Endothelial cell of umbilical vein (primary cell): ENCODE measurements around the gene PDIA5. TPM values are rescaled to one million over a fixed set of nuclear protein-coding genes. Genes with fewer than 3 reads are reported as not detected.

Experiments
- BruUV-seq: library from RNA; stranded (reverse); fragments of 400-500 nt; replicated peaks from 2 replicates; lab custom pipeline; 2021; lab: Mats Ljungman, UMichigan
- CTCF ChIA-PET: fragments of 300-600, 350-600 bp; sonication (Branson Sonifier 250); formaldehyde crosslinking; loops from one replicate; lab custom pipeline; 2021; ENCODE audit warnings: antibody characterized with exemption, inconsistent platforms; lab: Charles Lee
- POLR2A ChIA-PET: fragments of 300-600, 350-600 bp; sonication (Branson Sonifier 250); formaldehyde crosslinking; loops from one replicate; lab custom pipeline; 2021; ENCODE audit warnings: antibody characterized with exemption, inconsistent platforms; lab: Charles Lee
- DNase-seq: peaks from one replicate; pipeline ENCODE4 v3.0.0-alpha.2; 2011; ENCODE audit warnings: low read depth, low spot score
- FAIRE-seq: peaks from 2 replicates; lab custom pipeline; 2011; peaks lifted over from hg19 to GRCh38; lab: Jason Lieb, UNC
- H2AFZ ChIP-seq: 2 replicates; pipeline ENCODE4 v1.6.0; 2012; ENCODE audit warnings: low read depth, low read length, control low read depth, inconsistent platforms
- H3K27ac ChIP-seq: 2 replicates; pipeline ENCODE4 v1.5.1; 2011; ENCODE audit warnings: low read depth, mild to moderate bottlenecking, control low read depth, low read length, moderate library complexity; ENCODE audit not compliant: insufficient read depth
- H3K27me3 ChIP-seq, 2 experiments: 2 replicates each; pipeline versions ENCODE4 v1.6.0 to v1.6.1; 2011; ENCODE audit warnings: low read length in 2 of 2, mixed read lengths in 1 of 2; ENCODE audit not compliant: control insufficient read depth in 2 of 2, insufficient read depth in 2 of 2
- H3K36me3 ChIP-seq, 2 experiments: 2 replicates in 1 of 2; 3 replicates in 1 of 2; pipeline ENCODE4 v1.5.1; 2011; ENCODE audit warnings: low read length in 2 of 2, mild to moderate bottlenecking in 1 of 2, moderate library complexity in 1 of 2; ENCODE audit not compliant: control insufficient read depth in 2 of 2, insufficient read depth in 2 of 2; ENCODE audit errors: extremely low read depth in 1 of 2
- H3K4me1 ChIP-seq: 3 replicates; pipeline ENCODE4 v1.5.1; 2011; ENCODE audit warnings: mild to moderate bottlenecking, low read length; ENCODE audit not compliant: control insufficient read depth, insufficient read depth; ENCODE audit errors: extremely low read depth
- H3K4me2 ChIP-seq: 2 replicates; pipeline ENCODE4 v1.6.1; 2011; ENCODE audit warnings: low read length, control low read depth, mixed read lengths; ENCODE audit not compliant: insufficient read depth
- H3K4me3 ChIP-seq, 3 experiments: fragments of 200-600 bp in 1 of 3; sonication (generic), shearing (Covaris generic) in 1 of 3; replicated peaks in 1 of 3; 2 replicates each; pipeline ENCODE4 v1.5.1; 2011 to 2016; ENCODE audit warnings: control low read depth in 3 of 3, low read length in 3 of 3, mild to moderate bottlenecking in 2 of 3, inconsistent platforms in 1 of 3, low read depth in 1 of 3, moderate library complexity in 1 of 3; ENCODE audit not compliant: insufficient read depth in 1 of 3
- H3K79me2 ChIP-seq: 2 replicates; pipeline ENCODE4 v1.6.0; 2012; ENCODE audit warnings: low read length, inconsistent platforms; ENCODE audit not compliant: control insufficient read depth, insufficient read depth
- H3K9ac ChIP-seq: replicated peaks from 2 replicates; pipeline ENCODE3; 2011; ENCODE audit warnings: low read length, control low read depth; ENCODE audit not compliant: insufficient read depth; ENCODE audit errors: extremely low read depth
- H3K9me1 ChIP-seq: replicated peaks from 3 replicates; pipeline ENCODE4 v1.6.0; 2011; ENCODE audit warnings: mild to moderate bottlenecking, low read length; ENCODE audit not compliant: control insufficient read depth, insufficient read depth; ENCODE audit errors: extremely low read depth
- H3K9me3 ChIP-seq: replicated peaks from 2 replicates; pipeline ENCODE4 v1.5.1; 2012; ENCODE audit warnings: low read length, inconsistent platforms; ENCODE audit not compliant: control insufficient read depth, insufficient read depth
- H4K20me1 ChIP-seq: replicated peaks from 2 replicates; pipeline ENCODE3; 2011; ENCODE audit warnings: mild to moderate bottlenecking, low read length; ENCODE audit not compliant: control insufficient read depth, insufficient read depth; ENCODE audit errors: extremely low read depth
- EZH2 ChIP-seq: IDR thresholded peaks from 2 replicates; pipeline ENCODE4 v1.6.1; 2012; ENCODE audit warnings: borderline replicate concordance, low read depth, mild to moderate bottlenecking, moderate library complexity, low read length, inconsistent platforms; ENCODE audit not compliant: severe bottlenecking
- FOS ChIP-seq: IDR thresholded peaks from 2 replicates; pipeline ENCODE4 v1.6.1; 2011; ENCODE audit warnings: mild to moderate bottlenecking, low read length, moderate library complexity, borderline replicate concordance; ENCODE audit not compliant: insufficient read depth
- GATA2 ChIP-seq: IDR thresholded peaks from 2 replicates; pipeline ENCODE4 v1.7.0; 2011; ENCODE audit warnings: low read depth, mild to moderate bottlenecking, moderate library complexity, mixed read lengths, low read length; ENCODE audit not compliant: insufficient read length, insufficient read depth
- JUN ChIP-seq: IDR thresholded peaks from 2 replicates; pipeline ENCODE4 v1.6.1; 2011; ENCODE audit warnings: borderline replicate concordance, low read depth; ENCODE audit not compliant: insufficient read length, insufficient read depth
- MYC ChIP-seq: IDR thresholded peaks from one replicate; pipeline ENCODE4 v1.6.1; 2011; ENCODE audit warnings: mild to moderate bottlenecking, low read depth, low read length
- POLR2A ChIP-seq: IDR thresholded peaks from 2 replicates; pipeline ENCODE4 v1.6.1; 2012; ENCODE audit warnings: low read depth, mild to moderate bottlenecking, control low read depth, low read length
- POLR2AphosphoS5 ChIP-seq: IDR thresholded peaks from 2 replicates; pipeline ENCODE4 v1.6.1; 2012; ENCODE audit warnings: low read depth, mild to moderate bottlenecking, control low read depth, low read length, moderate library complexity; ENCODE audit not compliant: insufficient read depth
- dilution Hi-C: fragments of 300-500 bp; cut with MboI; formaldehyde crosslinking; loops from one replicate; pipeline ENCODE4 v1.15.0; 2019; ENCODE audit warnings: low sequenced_read_pairs; ENCODE audit not compliant: extremely low pct_ligation_motif_present
- intact Hi-C: fragments of 100-400 bp; cut with micrococcal nuclease; formaldehyde crosslinking; loops from one replicate; pipeline ENCODE4 v1.10.0; 2022
- polyA plus RNA-seq, 4 experiments: library from polyadenylated mRNA; depleted of rRNA in 3 of 4; stranded (reverse) in 3 of 4; unstranded in 1 of 4; fragments of >200 nt; gene quantifications; 2 replicates each; pipeline versions ENCODE4 v1.2.1 to v1.2.3, GENCODE V29; 2011 to 2012; ENCODE audit warnings: missing spikeins in 1 of 4
- total RNA-seq: library from RNA; stranded (reverse); gene quantifications from 2 replicates; pipeline ENCODE4 v1.2.3, GENCODE V29; 2021
- TF ChIP-seq, protein P1 (sequence below), 2 donors: IDR thresholded peaks; 1 replicate in 1 of 2; 2 replicates in 1 of 2; pipeline ENCODE4 v1.5.1; 2011; ENCODE audit warnings: low read length in 2 of 2, mild to moderate bottlenecking in 2 of 2, moderate library complexity in 2 of 2, control low read depth in 1 of 2, inconsistent platforms in 1 of 2, low read depth in 1 of 2; ENCODE audit not compliant: insufficient read depth in 1 of 2; ENCODE audit errors: extremely low read depth in 1 of 2
- TF ChIP-seq, protein P2 (sequence below): IDR thresholded peaks from 2 replicates; pipeline ENCODE4 v1.6.1; 2011; ENCODE audit not compliant: insufficient read depth, insufficient read length

PDIA5 gene
- total and polyA plus RNA-seq, 2 donors (not counting 3 experiments of a cell fraction or from before 2014, with no cell fraction given): 55.7 to 85.6 TPM

GRCh38 chr3:123096126-123096525 lies 29.3 kb downstream of the PDIA5 start:
- FAIRE-seq: no peak
- Histone ChIP-seq H2AFZ (no peak overlapping the region), H4K20me1 (no peaks in the 10 kb centered on the region), H3K36me3 (peaks cover 6 to 22% of the 10 kb centered on the region in 2 experiments), H3K79me2 (peaks cover 36% of the 10 kb centered on the region), H3K4me1 (no peaks in the 10 kb centered on the region), H3K4me3 (no peak overlapping the region), H3K9me3 (no peaks in the 10 kb centered on the region), H3K9me1 (no peaks in the 10 kb centered on the region), H3K27me3 (no peaks in the 10 kb centered on the region), H3K27ac (no peak overlapping the region), H3K9ac (no peak overlapping the region), H3K4me2 (no peak overlapping the region)
- BruUV-seq: no TSS peak
- POLR2A ChIA-PET: no interaction called here
- intact Hi-C loops: no loop called here
- dilution Hi-C loops: no loop called here
- CTCF ChIA-PET: interaction anchor here (1.5 kb wide), 1 partner anchor 52 kb away, joined by 6 read pairs; no protein-coding TSS in a partner anchor
- DNase-seq: no peak
- TF ChIP-seq JUN (no peak), MYC (no peak), GATA2 (no peak), POLR2AphosphoS5 (no peak), EZH2 (no peak), FOS (no peak), POLR2A (no peak)
- TF ChIP-seq, protein P1, sequence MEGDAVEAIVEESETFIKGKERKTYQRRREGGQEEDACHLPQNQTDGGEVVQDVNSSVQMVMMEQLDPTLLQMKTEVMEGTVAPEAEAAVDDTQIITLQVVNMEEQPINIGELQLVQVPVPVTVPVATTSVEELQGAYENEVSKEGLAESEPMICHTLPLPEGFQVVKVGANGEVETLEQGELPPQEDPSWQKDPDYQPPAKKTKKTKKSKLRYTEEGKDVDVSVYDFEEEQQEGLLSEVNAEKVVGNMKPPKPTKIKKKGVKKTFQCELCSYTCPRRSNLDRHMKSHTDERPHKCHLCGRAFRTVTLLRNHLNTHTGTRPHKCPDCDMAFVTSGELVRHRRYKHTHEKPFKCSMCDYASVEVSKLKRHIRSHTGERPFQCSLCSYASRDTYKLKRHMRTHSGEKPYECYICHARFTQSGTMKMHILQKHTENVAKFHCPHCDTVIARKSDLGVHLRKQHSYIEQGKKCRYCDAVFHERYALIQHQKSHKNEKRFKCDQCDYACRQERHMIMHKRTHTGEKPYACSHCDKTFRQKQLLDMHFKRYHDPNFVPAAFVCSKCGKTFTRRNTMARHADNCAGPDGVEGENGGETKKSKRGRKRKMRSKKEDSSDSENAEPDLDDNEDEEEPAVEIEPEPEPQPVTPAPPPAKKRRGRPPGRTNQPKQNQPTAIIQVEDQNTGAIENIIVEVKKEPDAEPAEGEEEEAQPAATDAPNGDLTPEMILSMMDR (IDR thresholded peaks at IDR 0.05; ENCODE audit: extremely low read depth in 1 of 2, insufficient read depth in 1 of 2, low read depth in 1 of 2, low read length in 2 of 2): no peak
- TF ChIP-seq, protein P2, sequence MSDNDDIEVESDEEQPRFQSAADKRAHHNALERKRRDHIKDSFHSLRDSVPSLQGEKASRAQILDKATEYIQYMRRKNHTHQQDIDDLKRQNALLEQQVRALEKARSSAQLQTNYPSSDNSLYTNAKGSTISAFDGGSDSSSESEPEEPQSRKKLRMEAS: no peak
